Duodenal mucosa (tissue), 2 donors: Measurements from ENCODE around the gene SLC35F3.

Experiments used
- H3K27ac ChIP-seq: one replicate; pipeline ENCODE4 v1.7.0; 2013; ENCODE audit warnings: low read depth, low read length
- H3K27me3 ChIP-seq, 2 donors: one replicate each; pipeline ENCODE4 v1.7.0; 2013; ENCODE audit warnings: low read length in 2 of 2, control low read depth in 1 of 2; ENCODE audit not compliant: insufficient read depth in 2 of 2, control insufficient read depth in 1 of 2
- H3K36me3 ChIP-seq, 2 donors: one replicate each; pipeline ENCODE4 v1.7.0; 2013; ENCODE audit warnings: low read length in 2 of 2, control low read depth in 1 of 2; ENCODE audit not compliant: insufficient read depth in 2 of 2, control insufficient read depth in 1 of 2
- H3K4me1 ChIP-seq, 2 donors: one replicate each; pipeline ENCODE4 v1.7.0; 2013; ENCODE audit warnings: low read length in 2 of 2, control low read depth in 1 of 2; ENCODE audit not compliant: insufficient read depth in 2 of 2, control insufficient read depth in 1 of 2
- H3K4me3 ChIP-seq, 2 donors: one replicate each; pipeline ENCODE4 v1.7.0; 2013; ENCODE audit warnings: low read length in 2 of 2, low read depth in 1 of 2
- H3K9ac ChIP-seq, 2 donors: one replicate each; pipeline ENCODE4 v1.7.0; 2013; ENCODE audit warnings: low read length in 2 of 2, low read depth in 1 of 2
- H3K9me3 ChIP-seq, 2 donors: one replicate each; pipeline ENCODE4 v1.7.0; 2013; ENCODE audit warnings: low read length in 2 of 2, control low read depth in 1 of 2; ENCODE audit not compliant: control insufficient read depth in 1 of 2

SLC35F3 gene

DNA sequence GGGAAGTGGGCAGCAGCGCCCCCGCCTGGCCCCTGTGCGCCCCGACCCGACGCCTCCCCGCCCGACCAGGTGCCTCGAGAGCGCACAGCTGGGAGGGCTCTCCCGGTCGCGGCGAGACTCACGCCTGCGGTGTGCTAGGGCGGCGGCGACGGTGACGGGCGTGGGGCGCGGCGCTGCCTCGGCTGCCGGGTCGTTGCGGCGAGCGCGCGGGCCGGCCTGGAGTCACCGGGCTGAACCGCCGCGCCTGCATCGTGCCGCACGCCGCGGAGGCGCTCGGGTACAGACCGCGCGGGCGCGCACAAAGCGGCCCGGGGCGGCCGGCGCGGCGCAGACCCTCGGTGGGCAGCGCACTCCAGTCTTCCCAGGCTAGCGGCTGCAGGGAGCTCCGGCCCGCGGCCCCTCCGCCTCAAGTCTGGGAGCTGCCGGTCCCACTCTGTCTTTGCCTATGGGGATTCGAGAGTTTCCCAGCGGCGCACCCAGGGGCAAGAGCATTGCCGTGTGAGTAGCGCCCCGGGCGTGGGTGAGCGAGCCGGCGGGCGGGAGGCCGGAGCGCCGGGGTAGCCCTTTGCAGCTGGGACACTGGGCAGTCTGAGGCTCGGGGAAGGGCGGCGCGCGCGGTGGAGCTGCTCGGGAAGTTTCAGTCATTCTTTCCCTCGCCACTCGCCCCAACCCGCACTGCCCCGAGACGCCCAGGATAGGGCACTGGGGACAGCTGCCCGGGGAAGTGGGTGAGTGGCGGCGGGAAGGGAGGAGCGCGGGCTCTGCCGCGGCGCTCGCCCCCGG is at the start of gene SLC35F3:
SLC35F3 (plus strand) TSS at position 44 of the 783 bp plus-strand sequence.
- Histone ChIP-seq H3K27me3 (peaks cover 15 to 25% of the 10 kb centered on the region in 2 donors), H3K36me3 (no peaks in the 10 kb centered on the region), H3K9me3 (no peaks in the 10 kb centered on the region), H3K9ac (no peak within 1 kb of the TSS), H3K4me3 (peak within 1 kb of the TSS in 1 of 2 donors; percentile 21), H3K27ac (no peak within 1 kb of the TSS), H3K4me1 (no peaks in the 10 kb centered on the region)

DNA sequence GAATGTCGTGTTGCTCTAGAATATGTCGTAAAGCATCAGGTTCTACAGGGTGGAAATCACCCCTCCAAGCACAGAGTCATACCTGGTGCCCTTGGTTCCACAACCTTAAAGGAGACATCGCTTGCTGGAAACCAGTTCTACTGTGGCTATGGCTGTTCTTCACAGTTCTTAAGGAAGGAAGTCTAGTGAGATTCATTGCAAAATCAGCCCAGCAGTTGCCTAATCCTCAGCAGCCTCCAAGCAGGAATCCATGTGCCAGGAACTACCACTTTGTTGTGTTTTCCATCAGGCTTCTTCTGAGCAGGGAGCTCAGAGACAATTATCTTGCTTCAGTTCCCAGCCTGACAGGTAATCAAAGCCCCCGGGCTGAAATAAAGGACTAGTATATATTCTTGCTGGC is 45.0 kb upstream of the SLC35F3 start:
- H3K27me3 ChIP-seq, result no peaks in the 10 kb centered on the region

DNA sequence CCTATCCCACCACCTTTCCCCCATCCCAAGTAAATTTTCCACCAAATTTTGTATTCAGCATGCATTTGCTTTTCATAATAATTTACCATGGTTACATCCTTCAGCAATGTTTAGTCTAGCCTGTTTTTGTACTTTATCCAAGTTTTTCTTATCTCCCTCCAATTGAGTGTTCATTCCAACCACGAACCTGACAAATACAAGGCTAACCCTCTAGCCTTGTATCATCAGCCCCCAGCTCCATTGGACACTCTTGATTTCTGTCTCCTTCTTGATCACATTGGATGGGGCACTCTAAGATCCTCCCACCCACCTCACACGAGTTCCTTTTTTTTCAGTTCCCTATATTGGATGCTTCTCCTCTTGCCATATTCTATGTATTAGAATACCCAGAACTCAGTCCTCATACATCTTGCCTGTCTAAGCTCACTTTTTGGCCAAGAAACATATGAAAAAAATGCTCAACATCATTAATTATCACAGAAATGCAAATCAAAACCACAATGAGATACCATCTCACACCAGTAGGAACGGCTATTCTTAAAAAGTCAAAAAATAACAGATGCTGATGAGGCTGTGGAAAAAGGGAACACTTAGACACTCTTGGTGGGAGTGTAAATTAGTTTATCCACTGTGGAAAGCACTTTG is 40.5 kb upstream of the SLC35F3 start:
- Histone ChIP-seq H3K27me3 (no peaks in the 10 kb centered on the region), H3K36me3 (no peaks in the 10 kb centered on the region), H3K9me3 (no peaks in the 10 kb centered on the region), H3K4me3 (no peak overlapping the region), H3K4me1 (no peaks in the 10 kb centered on the region), H3K9ac (no peak overlapping the region), H3K27ac (no peak overlapping the region)

More for the DNA sequence above, 45.0 kb upstream of the SLC35F3 start:
- no peaks in the 10 kb centered on the region for H3K9me3 ChIP-seq
- no peaks in the 10 kb centered on the region for H3K4me1 ChIP-seq
- no peak overlapping the region for H3K4me3 ChIP-seq
- H3K27ac ChIP-seq, result no peak overlapping the region
- H3K36me3 ChIP-seq, result no peaks in the 10 kb centered on the region
- no peak overlapping the region for H3K9ac ChIP-seq

DNA sequence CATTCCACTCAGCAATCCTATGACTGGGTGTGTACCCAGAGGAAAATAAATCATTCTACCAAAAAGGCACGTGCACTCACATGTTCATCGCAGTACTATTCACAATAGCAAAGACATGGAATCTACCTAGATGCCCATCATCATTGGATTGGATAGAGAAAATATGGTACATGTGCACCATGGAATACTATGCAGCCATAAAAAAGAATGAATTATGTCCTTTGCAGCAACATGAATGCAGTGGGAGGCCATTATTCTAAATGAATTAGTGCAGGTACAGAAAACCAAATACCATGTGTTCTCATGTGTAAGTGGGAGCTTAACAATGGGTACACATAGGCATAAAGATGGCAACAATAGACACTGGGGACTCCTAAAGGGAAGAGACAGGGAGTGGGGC is 39.9 kb upstream of the SLC35F3 start:
- Histone ChIP-seq H3K9me3 (no peaks in the 10 kb centered on the region), H3K27ac (no peak overlapping the region)

DNA sequence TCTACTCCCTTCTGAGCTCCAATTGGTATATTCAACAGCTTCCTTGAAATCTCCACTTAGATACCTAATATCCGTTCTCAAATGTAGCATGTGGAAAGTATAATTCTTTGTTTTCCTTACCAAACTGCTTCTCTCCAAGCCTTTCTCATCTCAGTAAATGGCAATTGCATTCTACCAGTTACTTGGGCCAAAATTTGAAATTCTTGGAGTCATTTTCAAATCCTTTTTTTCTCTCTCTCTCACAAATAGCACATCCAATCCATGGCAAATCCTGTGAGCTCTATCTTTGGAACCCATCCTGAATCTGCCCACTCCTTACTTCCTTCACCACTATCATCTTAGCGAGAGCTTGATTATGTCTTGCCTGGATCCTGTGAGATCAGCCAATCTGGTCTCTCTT is 39.3 kb upstream of the SLC35F3 start:
- no peaks in the 10 kb centered on the region for H3K36me3 ChIP-seq
- H3K27ac ChIP-seq, result no peak overlapping the region
- no peak overlapping the region for H3K4me3 ChIP-seq
- no peaks in the 10 kb centered on the region for H3K9me3 ChIP-seq
- no peaks in the 10 kb centered on the region for H3K27me3 ChIP-seq
- H3K4me1 ChIP-seq, result no peaks in the 10 kb centered on the region
- H3K9ac ChIP-seq, result no peak overlapping the region

More for the DNA sequence above, 39.9 kb upstream of the SLC35F3 start:
- H3K4me1 ChIP-seq, result no peaks in the 10 kb centered on the region
- no peak overlapping the region for H3K4me3 ChIP-seq
- no peak overlapping the region for H3K9ac ChIP-seq
- H3K36me3 ChIP-seq, result no peaks in the 10 kb centered on the region
- H3K27me3 ChIP-seq, result no peaks in the 10 kb centered on the region

DNA sequence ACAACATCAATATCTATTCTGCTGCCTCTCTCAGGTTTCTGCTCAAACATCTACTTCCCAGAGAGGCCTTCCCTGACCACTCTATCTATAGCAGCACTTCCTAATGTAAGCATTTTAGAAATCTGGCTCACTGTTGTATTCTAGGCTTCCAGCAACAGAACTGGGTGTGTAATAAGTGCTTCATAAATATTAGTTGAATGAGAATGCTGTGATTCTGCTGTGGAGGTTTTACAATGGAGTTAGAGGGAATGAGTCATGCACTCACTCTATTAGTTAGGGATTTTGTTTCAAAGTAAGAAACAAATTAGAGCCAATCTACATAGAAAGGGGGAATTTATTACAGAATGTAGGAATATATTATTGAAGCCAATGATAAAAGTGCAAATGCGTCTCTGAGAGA is 38.6 kb upstream of the SLC35F3 start:
- Histone ChIP-seq H3K36me3 (no peaks in the 10 kb centered on the region), H3K4me1 (no peaks in the 10 kb centered on the region), H3K27me3 (no peaks in the 10 kb centered on the region), H3K9me3 (no peaks in the 10 kb centered on the region), H3K4me3 (no peak overlapping the region), H3K9ac (no peak overlapping the region), H3K27ac (no peak overlapping the region)

DNA sequence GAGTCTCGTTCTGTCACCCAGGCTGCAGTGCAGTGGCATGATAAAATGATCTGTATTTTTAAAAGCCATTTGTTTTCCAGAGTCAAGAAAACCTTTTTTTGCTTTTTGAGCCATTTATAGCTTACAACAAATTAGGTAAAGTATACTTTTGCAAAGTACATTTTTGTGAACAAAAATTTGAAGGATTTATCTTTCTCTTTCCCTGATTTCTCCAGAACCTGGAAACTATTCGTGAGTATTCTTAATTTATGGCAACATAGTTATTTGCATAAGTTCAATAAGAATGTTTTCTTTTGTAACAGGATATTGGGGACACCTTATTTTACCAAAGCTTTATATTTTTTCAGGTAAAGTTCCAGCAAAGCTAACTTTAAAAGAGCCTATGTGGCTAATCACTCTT is 37.4 kb upstream of the SLC35F3 start:
- H3K27ac ChIP-seq, result no peak overlapping the region
- H3K27me3 ChIP-seq, result no peaks in the 10 kb centered on the region
- H3K4me3 ChIP-seq, result no peak overlapping the region
- no peaks in the 10 kb centered on the region for H3K4me1 ChIP-seq
- H3K9ac ChIP-seq, result no peak overlapping the region
- no peaks in the 10 kb centered on the region for H3K36me3 ChIP-seq
- H3K9me3 ChIP-seq, result no peaks in the 10 kb centered on the region

DNA sequence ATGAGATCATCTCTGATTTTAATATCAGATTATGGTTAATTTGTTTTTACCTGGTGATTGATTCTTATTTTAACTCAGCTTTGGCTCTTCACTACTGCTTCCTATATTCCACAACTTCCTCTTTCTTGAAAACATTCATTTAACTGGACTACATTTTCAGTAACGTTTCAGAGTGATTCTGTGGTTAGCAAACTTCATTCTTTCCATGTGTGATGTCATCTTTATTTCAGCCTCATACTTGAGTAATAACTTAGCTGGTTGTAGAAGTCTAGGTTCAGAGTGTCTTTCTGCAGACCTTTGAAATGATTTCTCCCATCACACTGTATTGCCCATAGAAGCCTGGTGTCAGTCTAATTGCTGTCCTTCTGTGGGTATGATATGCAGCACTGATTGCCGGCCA is 36.0 kb upstream of the SLC35F3 start:
- no peak overlapping the region for H3K9ac ChIP-seq
- no peaks in the 10 kb centered on the region for H3K9me3 ChIP-seq
- H3K4me3 ChIP-seq, result no peak overlapping the region
- no peaks in the 10 kb centered on the region for H3K4me1 ChIP-seq
- no peaks in the 10 kb centered on the region for H3K36me3 ChIP-seq
- no peaks in the 10 kb centered on the region for H3K27me3 ChIP-seq
- no peak overlapping the region for H3K27ac ChIP-seq

DNA sequence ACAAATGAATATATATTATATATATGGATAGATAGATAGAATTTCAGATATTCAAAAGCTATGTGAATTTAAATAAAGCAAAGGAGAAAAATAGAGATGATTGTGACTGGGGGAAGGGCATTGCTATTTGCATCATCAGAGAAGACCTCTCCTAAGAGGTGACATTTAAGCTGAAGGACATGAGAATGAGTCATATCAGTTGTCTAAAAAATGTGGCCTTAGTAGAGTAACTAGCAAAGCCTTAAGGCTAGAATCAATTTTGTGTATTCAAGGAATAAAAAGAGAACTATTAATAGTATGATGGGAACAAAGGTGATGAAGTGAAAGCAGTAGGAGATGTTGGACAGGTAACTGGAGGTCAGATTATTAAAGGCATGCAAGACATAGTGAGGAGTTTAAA is 34.8 kb upstream of the SLC35F3 start:
- Histone ChIP-seq H3K27me3 (no peaks in the 10 kb centered on the region), H3K36me3 (no peaks in the 10 kb centered on the region), H3K27ac (no peak overlapping the region), H3K4me1 (no peaks in the 10 kb centered on the region), H3K4me3 (no peak overlapping the region), H3K9ac (no peak overlapping the region), H3K9me3 (no peaks in the 10 kb centered on the region)

DNA sequence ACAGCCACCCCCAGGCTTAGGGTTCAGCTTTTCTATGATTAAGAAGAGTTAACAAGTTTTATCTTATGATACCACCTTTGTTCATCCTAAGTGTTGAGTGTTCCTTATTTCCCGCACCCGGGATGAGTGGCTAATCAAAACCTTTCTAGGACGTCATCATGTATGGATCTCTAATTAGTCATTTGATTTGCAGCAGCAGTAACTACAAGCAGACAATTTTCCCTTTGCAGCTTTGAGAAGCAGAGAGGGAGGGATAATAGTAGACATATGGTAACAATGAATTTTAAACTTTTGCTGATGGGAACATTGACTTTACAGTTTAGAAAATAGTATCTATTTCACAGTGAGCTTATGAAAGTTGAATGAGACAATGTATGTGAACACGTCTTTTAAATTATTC is 30.8 kb upstream of the SLC35F3 start:
- Histone ChIP-seq H3K36me3 (no peaks in the 10 kb centered on the region), H3K4me3 (no peak overlapping the region)

More for the DNA sequence above, 30.8 kb upstream of the SLC35F3 start:
- Histone ChIP-seq H3K9me3 (no peaks in the 10 kb centered on the region), H3K9ac (no peak overlapping the region), H3K27ac (no peak overlapping the region), H3K27me3 (peaks cover 0 to 5% of the 10 kb centered on the region in 2 donors), H3K4me1 (no peaks in the 10 kb centered on the region)
